HepG2 (cell line): ENCODE measurements around the gene HK2. TPM values are rescaled to one million over a fixed set of nuclear protein-coding genes. Genes with fewer than 3 reads are reported as not detected.

Experiments
- ATAC-seq: fragments of 200-7000 bp; cut with Tn5 transposase; 3 replicates; pipeline ENCODE4 v1.9.1; 2020; ENCODE audit warnings: mild to moderate bottlenecking, moderate library complexity
- BruUV-seq: library from RNA; stranded (reverse); fragments of 400-500 nt; replicated peaks from 2 replicates; lab custom pipeline; 2021; lab: Mats Ljungman, UMichigan
- CTCF ChIA-PET: fragments of 300-600 bp; formaldehyde crosslinking; extraction: SDS; loops from one replicate; lab custom pipeline; 2021; ENCODE audit warnings: low total read pairs, inconsistent platforms, low intra/inter-chr PET ratio; lab: Yijun Ruan, JAX
- POLR2A ChIA-PET: fragments of 350-600 bp; sonication (Branson Sonifier 250); formaldehyde crosslinking; loops from one replicate; lab custom pipeline; 2020; ENCODE audit warnings: antibody characterized with exemption, inconsistent platforms; lab: Yijun Ruan, JAX
- DNase-seq: peaks from one replicate; pipeline ENCODE4 v3.0.0-alpha.2; 2015; ENCODE audit warnings: low spot score
- FAIRE-seq: peaks from 3 replicates; lab custom pipeline; 2011; peaks lifted over from hg19 to GRCh38; lab: Jason Lieb, UNC
- H2AFZ ChIP-seq: one replicate; pipeline ENCODE4 v1.6.1; 2011; ENCODE audit warnings: low read length, inconsistent platforms
- H3K27ac ChIP-seq: fragments of 300-600 bp; 3 replicates; pipeline ENCODE4 v1.8.0; 2011; ENCODE audit warnings: mixed run types, mild to moderate bottlenecking, mixed read lengths, low read length, inconsistent platforms; ENCODE audit not compliant: insufficient read depth; ENCODE audit errors: extremely low read length
- H3K27me3 ChIP-seq, 2 experiments: fragments of 200-600 bp in 1 of 2; 2 replicates in 1 of 2; 3 replicates in 1 of 2; pipeline versions ENCODE4 v1.6.0 to v1.8.0; 2011; ENCODE audit warnings: low read length in 2 of 2, mild to moderate bottlenecking in 2 of 2, moderate library complexity in 2 of 2, inconsistent platforms in 1 of 2; ENCODE audit not compliant: insufficient read depth in 2 of 2, control insufficient read depth in 1 of 2
- H3K36me3 ChIP-seq, 2 experiments: fragments of 200-600 bp in 1 of 2; replicated peaks in 1 of 2; 2 replicates in 1 of 2; 3 replicates in 1 of 2; pipeline versions ENCODE4 v1.5.1 to v1.8.0; 2011; ENCODE audit warnings: low read length in 2 of 2, inconsistent platforms in 1 of 2; ENCODE audit not compliant: insufficient read depth in 2 of 2, control insufficient read depth in 1 of 2
- H3K4me1 ChIP-seq: 2 replicates; pipeline ENCODE4 v1.5.1; 2012; ENCODE audit warnings: low read length, inconsistent platforms; ENCODE audit not compliant: insufficient read depth
- H3K4me2 ChIP-seq: 2 replicates; pipeline ENCODE4 v1.6.0; 2011; ENCODE audit warnings: low read depth, low read length, inconsistent platforms
- H3K4me3 ChIP-seq, 3 experiments: fragments of 200-600 bp in 1 of 3; sonication (generic), shearing (Covaris generic) in 1 of 3; replicated peaks in 1 of 3; 2 replicates each; pipeline ENCODE4 v1.5.1; 2011 to 2016; ENCODE audit warnings: low read length in 3 of 3, inconsistent platforms in 2 of 3, low read depth in 2 of 3, mild to moderate bottlenecking in 2 of 3, control low read depth in 1 of 3, mixed read lengths in 1 of 3; ENCODE audit not compliant: insufficient read depth in 1 of 3
- H3K79me2 ChIP-seq: one replicate; pipeline ENCODE4 v1.6.1; 2011; ENCODE audit warnings: low read length, inconsistent platforms; ENCODE audit not compliant: insufficient read depth
- H3K9ac ChIP-seq: 2 replicates; pipeline ENCODE4 v1.6.0; 2011; ENCODE audit warnings: mild to moderate bottlenecking, low read depth, low read length, inconsistent platforms; ENCODE audit not compliant: insufficient read depth
- H3K9me3 ChIP-seq: 2 replicates; pipeline ENCODE4 v1.5.1; 2012; ENCODE audit warnings: mild to moderate bottlenecking, low read length
- H4K20me1 ChIP-seq: 2 replicates; pipeline ENCODE4 v1.6.0; 2011; ENCODE audit warnings: inconsistent platforms, mild to moderate bottlenecking, low read length, moderate library complexity; ENCODE audit not compliant: insufficient read depth
- AGO2 ChIP-seq: fragments of 200-400 bp; formaldehyde crosslinking; optimal IDR thresholded peaks from 2 replicates; pipeline ENCODE3; 2017; ENCODE audit warnings: mild to moderate bottlenecking, low read depth, low read length, moderate library complexity
- ARID5B ChIP-seq: IDR thresholded peaks from 2 replicates; pipeline ENCODE4 v1.4.0; 2020; ENCODE audit warnings: mild to moderate bottlenecking, missing genetic modification reagents
- CREM ChIP-seq, 2 experiments: sonication (generic) in 1 of 2; formaldehyde crosslinking in 1 of 2; IDR thresholded peaks; 2 replicates each; pipeline versions ENCODE4 v1.4.0 to v1.6.1; 2016 to 2020; ENCODE audit warnings: antibody characterized with exemption in 1 of 2, mild to moderate bottlenecking in 1 of 2, missing genetic modification reagents in 1 of 2
- ETV5 ChIP-seq: IDR thresholded peaks from 2 replicates; pipeline ENCODE4 v1.6.1; 2018; ENCODE audit warnings: missing biosample characterization, missing genetic modification reagents, inconsistent platforms, borderline replicate concordance
- GFI1 ChIP-seq: sonication (generic); formaldehyde crosslinking; IDR thresholded peaks from 2 replicates; pipeline ENCODE4 v1.5.0; 2020; ENCODE audit warnings: missing genetic modification reagents, mild to moderate bottlenecking, borderline replicate concordance
- HMG20B ChIP-seq: conservative IDR thresholded peaks from 2 replicates; pipeline ENCODE4 v1.6.1; 2016; ENCODE audit warnings: missing genetic modification reagents, missing compliant biosample characterization
- KLF11 ChIP-seq: IDR thresholded peaks from 2 replicates; pipeline ENCODE4 v1.6.1; 2016; ENCODE audit warnings: missing compliant biosample characterization
- SCMH1 ChIP-seq: sonication (generic); formaldehyde crosslinking; IDR thresholded peaks from 2 replicates; pipeline ENCODE4 v1.9.0; 2021; ENCODE audit warnings: missing genetic modification reagents, mild to moderate bottlenecking, borderline replicate concordance
- SMARCC2 ChIP-seq: fragments of 450-650 bp; IDR thresholded peaks from 2 replicates; pipeline ENCODE4 v1.6.1; 2017; ENCODE audit warnings: antibody characterized with exemption, mild to moderate bottlenecking
- SNRNP70 ChIP-seq: fragments of 200-400 bp; formaldehyde crosslinking; IDR thresholded peaks from 2 replicates; pipeline ENCODE4 v1.6.1; 2017; ENCODE audit warnings: mild to moderate bottlenecking, low read depth, low read length, moderate library complexity
- TFAP4 ChIP-seq: sonication (generic); IDR thresholded peaks from 2 replicates; pipeline ENCODE4 v1.6.1; 2016; ENCODE audit warnings: low read depth, borderline replicate concordance
- ZBTB42 ChIP-seq: sonication (generic); formaldehyde crosslinking; IDR thresholded peaks from 2 replicates; pipeline ENCODE4 v1.5.0; 2020; ENCODE audit warnings: mild to moderate bottlenecking, missing genetic modification reagents
- ZNF207 ChIP-seq: fragments of 450-650 bp; IDR thresholded peaks from 2 replicates; pipeline ENCODE4 v1.6.1; 2016; ENCODE audit warnings: antibody characterized with exemption, borderline replicate concordance
- ZNF281 ChIP-seq: sonication (generic); formaldehyde crosslinking; IDR thresholded peaks from 2 replicates; pipeline ENCODE4 v1.4.0; 2020; ENCODE audit warnings: missing genetic modification reagents, borderline replicate concordance
- ZNF558 ChIP-seq: sonication (generic); formaldehyde crosslinking; IDR thresholded peaks from 2 replicates; pipeline ENCODE4 v1.9.0; 2022; ENCODE audit warnings: mild to moderate bottlenecking, missing genetic modification reagents, borderline replicate concordance
- ZNF597 ChIP-seq: sonication (generic); formaldehyde crosslinking; IDR thresholded peaks from 2 replicates; pipeline ENCODE4 v1.5.0; 2020; ENCODE audit warnings: missing genetic modification reagents
- WGBS: methylation state at CpG from one replicate; pipeline ENCODE4 v1.1.6; 2017; ENCODE audit warnings: low lambda C conversion rate; 5-methylcytosine and 5-hydroxymethylcytosine counted together
- in situ Hi-C: cut with HindIII; loops from 2 replicates; pipeline ENCODE4 v1.10.0; 2017; ENCODE audit warnings: low pct_unique_long_range_greater_than_20kb; ENCODE audit not compliant: extremely low pct_ligation_motif_present
- intact Hi-C: fragments of 100-400 bp; cut with micrococcal nuclease; formaldehyde crosslinking; loops from one replicate; pipeline ENCODE4 v1.10.0; 2022; ENCODE audit not compliant: unreplicated experiment
- polyA plus RNA-seq, 8 experiments: library from polyadenylated mRNA; depleted of rRNA in 3 of 8; stranded (reverse) in 7 of 8; unstranded in 1 of 8; fragments of >200 nt; fragmentation: Illumina TruSeq in 4 of 8; extraction: Trizol in 4 of 8; gene quantifications; 2 replicates each; pipeline versions ENCODE4 v1.2.1 to v1.2.3, GENCODE V29; 2011 to 2016; ENCODE audit warnings: low read depth in 4 of 8, missing spikeins in 1 of 8, mixed read lengths in 1 of 8; ENCODE audit not compliant: insufficient read depth in 1 of 8
- total RNA-seq, 5 experiments: library from RNA; depleted of rRNA; stranded (reverse); fragments of >200 nt; fragmentation: Illumina TruSeq; extraction: Trizol; gene quantifications; 2 replicates each; pipeline ENCODE4 v1.2.3, GENCODE V29; 2016; ENCODE audit warnings: low read depth in 1 of 5

HK2 gene
- total and polyA plus RNA-seq, 2 of the 13 experiments (the other 11 are each of a cell fraction or from before 2014, with no cell fraction given) = 13.2 to 101 TPM

- no peak for DNase-seq
- in situ Hi-C loops (no loop called here), intact Hi-C loops (no loop called here)
- no peak for FAIRE-seq
- Histone ChIP-seq H3K4me1 (no peaks in the 10 kb centered on the region), H3K79me2 (no peaks in the 10 kb centered on the region), H3K9ac (no peak overlapping the region), H3K9me3 (no peaks in the 10 kb centered on the region), H2AFZ (no peak overlapping the region), H3K36me3 (peaks cover 84 to 96% of the 10 kb centered on the region in 2 experiments), H3K27ac (no peak overlapping the region), H3K4me3 (no peak overlapping the region), H3K4me2 (no peak overlapping the region), H3K27me3 (no peaks in the 10 kb centered on the region), H4K20me1 (0 out of 2 replicates have a peak, but pooled peaks cover 3% of the 10 kb centered on the region)
- ChIA-PET POLR2A (no interaction called here), CTCF (no interaction called here)
- BruUV-seq = no TSS peak
- 99% methylated on average over 24 of the region's 24 CpGs for WGBS
- no peak for ATAC-seq
- TF ChIP-seq ZNF207 (no peak), HMG20B (CRISPR knock-in tag) (no peak), ZNF281 (no peak), TFAP4 (no peak), SMARCC2 (no peak), ZNF597 (CRISPR knock-in tag) (no peak), ARID5B (CRISPR knock-in tag) (no peak), ETV5 (CRISPR knock-in tag) (no peak), CREM (IDR thresholded peaks at IDR 0.05) (no peak), CREM (CRISPR knock-in tag; IDR thresholded peaks at IDR 0.05) (no peak), KLF11 (no peak), AGO2 (peak; percentile 73), GFI1 (CRISPR knock-in tag) (no peak), ZBTB42 (CRISPR knock-in tag) (no peak), SNRNP70 (no peak), ZNF558 (CRISPR knock-in tag) (no peak), SCMH1 (CRISPR knock-in tag) (no peak)
Measured at GRCh38 chr2:74880054-74880728, 46.3 kb downstream of the HK2 start.
